ENCODE results near the gene TNNI2. TPM values are rescaled to one million over a fixed set of nuclear protein-coding genes. Genes with fewer than 3 reads are reported as not detected.
"Not testable (repeated sequence)": the region's sequence is repeated elsewhere in the genome, so short reads cannot be mapped to it uniquely, and the experiment has no call there.

The TNNI2 gene
- 1 to 10 TPM in 1 of 3 donors, under 1 TPM in 1, not detected in 1; 0.32 to 6.6 TPM for polyA plus RNA-seq (ENCODE audit: insufficient read length in 3 of 3)
- long read RNA-seq, donor 1 = 0 reads
- long read RNA-seq, donor 2 = 0 reads
- long read RNA-seq, donor 3 = 0 reads
- long read RNA-seq, donor 4 = 0 reads
- long read RNA-seq, donor 5 = 0 reads
- long read RNA-seq, donor 6 = 0 reads
- long read RNA-seq, donor 7 = 0 reads
- long read RNA-seq, donor 8 = 0 reads
- long read RNA-seq, donor 9 = 0 reads
- long read RNA-seq, donor 10 = 0 reads
- long read RNA-seq, donor 11 = 0 reads
- long read RNA-seq, donor 12 = 0 reads
- long read RNA-seq, donor 13 = 0 reads
- long read RNA-seq, donor 14 = 0 reads
- long read RNA-seq, donor 15 = 0 reads
- long read RNA-seq, donor 16 = 0 reads

DNA sequence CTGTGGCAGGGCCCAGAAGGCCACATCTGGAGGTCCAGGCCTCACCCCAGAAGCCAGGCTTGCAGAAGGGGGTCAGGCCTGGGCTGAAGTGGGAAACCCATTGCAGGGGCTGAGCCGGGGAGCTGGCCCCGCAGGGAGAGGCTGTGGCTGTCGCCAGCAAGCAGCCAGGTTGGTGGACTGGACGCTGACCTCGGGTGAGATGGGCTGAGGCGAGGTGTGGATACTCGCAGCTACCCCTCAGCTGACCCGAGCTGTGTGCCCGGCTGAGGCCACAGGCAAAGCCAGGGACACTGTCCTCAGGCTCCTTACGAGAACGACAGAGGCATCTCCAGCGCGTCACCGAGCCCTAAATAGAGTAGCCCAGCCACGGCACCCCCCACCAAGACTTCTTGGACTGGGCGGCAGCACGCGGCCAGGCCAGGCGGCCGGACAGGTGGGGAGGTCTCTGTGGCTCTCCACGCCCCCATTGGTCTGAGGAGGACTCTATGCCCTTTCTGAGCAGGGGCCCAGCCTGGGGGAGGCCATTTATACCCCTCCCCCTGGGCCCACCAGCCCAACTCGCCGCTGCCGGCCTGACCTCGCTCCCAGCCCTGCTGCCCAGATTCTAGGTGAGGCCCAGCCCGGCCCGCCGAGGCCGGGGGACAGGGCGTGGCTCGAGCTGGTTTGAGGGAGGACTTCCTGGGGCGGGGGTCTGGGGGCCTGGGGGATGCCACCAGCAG is at the start of gene TNNI2:
TNNI2 (plus strand) TSS at position 556 of the 719 bp plus-strand sequence. CDS start 716 bp downstream, outside the sequence.
- DNase-seq = no peak

DNA sequence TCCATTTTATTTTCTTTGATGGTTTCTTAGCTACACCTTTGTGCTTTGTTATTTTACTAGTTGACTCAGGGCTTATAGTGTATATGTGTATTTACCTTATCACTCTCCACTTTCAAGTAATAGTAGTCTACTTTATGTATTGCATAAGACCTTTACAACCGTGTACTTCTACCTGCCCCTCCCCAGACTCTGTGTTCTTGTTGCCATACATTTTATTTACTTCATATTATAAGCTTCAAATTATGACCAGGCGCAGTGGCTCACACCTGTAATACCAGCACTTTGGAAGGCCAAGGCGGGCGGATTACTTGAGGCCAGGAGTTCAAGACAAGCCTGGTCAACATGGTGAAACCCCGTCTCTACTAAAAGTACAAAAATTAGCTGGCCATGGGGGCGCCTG is 46.9 kb upstream of the TNNI2 start:
- DNase-seq = no peak

DNA sequence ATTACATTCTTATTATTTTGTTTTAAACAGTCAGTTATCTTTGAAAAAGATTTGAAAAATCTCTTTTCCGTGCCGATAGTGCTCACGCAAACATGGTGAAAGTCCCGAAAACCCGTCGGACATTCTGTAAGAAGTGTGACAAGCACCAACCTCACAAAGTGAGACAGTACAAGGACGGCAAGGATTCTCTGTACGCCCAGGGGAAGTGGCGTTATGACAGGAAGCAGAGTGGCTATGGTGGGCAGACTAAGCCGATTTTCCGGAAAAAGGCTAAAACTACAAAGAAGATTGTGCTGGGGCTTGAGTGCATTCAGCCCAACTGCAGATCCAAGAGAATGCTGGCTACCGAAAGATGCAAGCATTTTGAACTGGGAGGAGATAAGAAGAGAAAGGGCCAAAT is 46.3 kb upstream of the TNNI2 start:
- no peak for DNase-seq

DNA sequence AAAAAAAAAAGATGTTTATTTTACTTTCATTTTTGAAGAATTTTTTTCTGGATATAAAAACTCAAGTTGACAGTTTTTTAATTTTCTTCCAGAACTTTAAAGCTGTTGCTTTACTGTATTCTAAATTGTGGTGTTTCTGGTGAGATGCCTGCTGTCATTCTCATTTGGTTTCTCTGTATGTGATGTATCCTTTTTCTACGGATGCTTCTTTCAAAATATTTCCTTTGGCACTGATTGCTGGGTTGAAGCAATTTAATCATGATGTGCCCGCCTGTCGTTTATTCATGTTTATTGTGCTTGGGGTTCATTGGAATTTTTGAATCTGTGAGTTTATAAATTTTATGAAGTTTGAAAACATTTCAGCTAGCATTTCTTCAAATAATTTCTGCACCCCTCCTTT is 45.7 kb upstream of the TNNI2 start:
- no peak for DNase-seq

DNA sequence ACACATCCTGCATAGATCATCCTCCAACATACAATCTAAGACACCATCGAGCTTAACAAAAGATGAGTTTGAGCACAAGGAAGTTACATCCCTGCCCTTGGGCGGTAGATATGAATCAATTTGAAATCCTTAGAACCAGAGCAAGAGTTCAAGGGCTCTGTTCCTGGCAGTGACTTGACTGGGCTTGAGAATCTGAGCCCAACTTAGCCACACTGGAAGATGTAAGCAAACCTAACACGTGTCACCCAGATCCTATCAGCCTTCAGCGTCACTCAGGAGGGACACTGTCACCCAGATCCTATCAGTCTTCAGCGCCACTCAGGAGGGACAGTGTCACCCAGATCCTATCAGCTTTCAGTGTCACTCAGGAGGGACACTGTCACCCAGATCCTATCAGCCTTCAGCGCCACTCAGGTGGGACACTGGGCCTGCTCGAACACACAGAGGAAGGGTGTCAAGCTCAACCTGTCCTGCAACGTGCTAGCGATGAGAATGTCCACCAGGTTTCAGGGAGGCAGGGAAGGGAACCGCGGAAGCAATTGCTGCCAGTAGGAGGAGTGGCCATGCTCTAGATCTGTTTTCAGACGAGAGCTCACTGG is 42.3 kb upstream of the TNNI2 start:
- DNase-seq = no peak

DNA sequence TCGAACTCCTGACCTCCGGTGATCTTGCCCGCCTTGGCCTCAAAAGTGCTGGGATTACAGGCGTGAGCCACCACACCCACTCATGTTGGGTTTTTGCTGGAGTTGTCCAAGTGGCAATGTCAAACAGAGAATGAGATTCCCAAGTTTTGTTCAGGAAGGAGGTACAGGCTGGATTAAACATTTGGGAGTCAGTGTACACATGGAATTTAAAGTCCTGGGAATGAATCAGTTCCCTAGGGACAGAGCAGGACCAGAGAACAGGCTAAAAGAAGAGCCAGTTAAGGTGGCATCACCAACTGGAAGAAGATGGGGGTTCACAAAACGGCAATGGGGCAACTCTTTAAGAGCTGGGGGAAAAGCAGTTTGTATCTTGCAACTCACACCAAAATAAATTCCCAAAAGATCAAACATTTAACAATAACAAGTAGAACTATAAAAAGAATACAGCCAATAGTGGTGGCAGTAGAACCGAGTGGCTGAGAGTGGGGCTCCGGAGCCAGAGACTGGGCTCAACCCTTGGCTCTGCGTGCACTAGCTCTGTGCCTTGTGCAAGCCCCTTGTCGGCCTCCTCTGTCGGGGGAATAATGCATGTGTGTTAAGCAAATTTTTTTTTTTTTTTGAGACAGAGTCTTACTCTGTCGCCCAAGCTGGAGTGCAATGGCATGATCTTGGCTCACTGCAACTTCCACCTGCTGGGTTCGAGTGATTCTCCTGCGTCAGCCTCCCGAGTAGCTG is 41.2 kb upstream of the TNNI2 start:
- no peak for DNase-seq

DNA sequence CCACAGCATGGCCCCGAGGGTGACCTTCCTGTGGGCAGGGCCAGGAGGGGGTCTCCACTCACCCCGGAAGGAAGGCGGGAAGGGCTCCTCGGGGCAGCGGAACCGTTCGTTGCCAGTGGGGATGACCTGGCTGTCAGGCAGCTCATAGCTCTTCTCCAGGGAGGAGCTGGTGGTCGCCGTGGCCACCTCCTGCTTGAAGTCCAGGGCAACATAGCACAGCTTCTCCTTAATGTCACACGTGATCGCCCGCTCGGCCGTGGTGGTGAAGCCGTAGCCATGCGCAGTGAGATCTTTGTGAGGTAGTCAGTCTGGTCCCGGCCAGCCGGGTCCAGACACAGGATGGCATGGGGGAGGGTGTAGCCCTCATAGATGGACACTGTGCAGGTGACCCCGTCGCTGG is 35.5 kb upstream of the TNNI2 start:
- no peak for DNase-seq

DNA sequence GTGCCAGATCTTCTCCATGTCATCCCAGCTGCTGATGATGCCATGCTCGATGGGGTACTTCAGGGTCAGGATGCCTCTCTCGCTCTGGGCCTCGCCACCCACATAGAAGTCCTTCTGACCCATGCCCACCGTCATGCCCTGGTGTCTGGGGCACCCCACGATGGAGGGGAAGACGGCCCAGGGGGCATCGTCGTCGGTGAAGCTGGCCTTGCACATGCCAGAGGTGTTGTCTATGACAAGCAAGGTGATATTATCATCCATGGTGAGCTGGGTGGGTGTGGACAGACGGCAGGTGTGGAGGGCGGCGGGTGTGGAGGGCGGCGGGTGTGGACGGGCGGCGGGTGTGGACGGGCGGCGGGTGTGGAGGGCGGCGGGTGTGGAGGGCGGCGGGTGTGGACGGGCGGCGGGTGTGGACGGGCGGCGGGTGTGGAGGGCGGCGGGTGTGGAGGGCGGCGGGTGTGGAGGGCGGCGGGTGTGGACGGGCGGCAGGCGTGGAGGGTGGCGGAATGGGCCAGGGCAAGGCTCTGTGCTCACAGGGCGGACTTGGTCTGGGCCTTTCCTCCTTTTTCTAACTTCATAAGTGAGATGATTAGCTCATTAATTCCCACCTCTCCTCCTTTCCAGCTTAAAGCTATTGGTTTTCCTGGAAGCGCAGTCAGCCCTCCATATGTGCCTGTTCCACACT is 34.8 kb upstream of the TNNI2 start:
- not testable (repeated sequence) for DNase-seq

DNA sequence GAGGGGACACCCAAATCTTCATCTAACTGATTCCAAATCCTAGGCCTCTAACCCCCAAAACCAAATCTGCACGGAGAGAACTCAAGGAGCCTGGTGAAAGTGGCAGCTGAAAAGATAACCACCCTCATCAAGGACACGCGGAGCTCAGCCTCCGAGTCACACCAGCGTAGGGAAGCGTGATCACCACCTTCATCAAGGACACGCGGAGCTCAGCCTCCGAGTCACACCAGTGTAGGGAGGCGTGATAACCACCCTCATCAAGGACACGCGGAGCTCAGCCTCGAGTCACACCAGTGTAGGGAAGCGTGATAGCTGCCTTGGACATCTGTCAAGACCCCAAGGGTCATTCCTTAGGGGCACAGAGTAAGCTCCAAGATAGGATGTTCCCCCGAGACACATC is 33.3 kb upstream of the TNNI2 start:
- DNase-seq = no peak

DNA sequence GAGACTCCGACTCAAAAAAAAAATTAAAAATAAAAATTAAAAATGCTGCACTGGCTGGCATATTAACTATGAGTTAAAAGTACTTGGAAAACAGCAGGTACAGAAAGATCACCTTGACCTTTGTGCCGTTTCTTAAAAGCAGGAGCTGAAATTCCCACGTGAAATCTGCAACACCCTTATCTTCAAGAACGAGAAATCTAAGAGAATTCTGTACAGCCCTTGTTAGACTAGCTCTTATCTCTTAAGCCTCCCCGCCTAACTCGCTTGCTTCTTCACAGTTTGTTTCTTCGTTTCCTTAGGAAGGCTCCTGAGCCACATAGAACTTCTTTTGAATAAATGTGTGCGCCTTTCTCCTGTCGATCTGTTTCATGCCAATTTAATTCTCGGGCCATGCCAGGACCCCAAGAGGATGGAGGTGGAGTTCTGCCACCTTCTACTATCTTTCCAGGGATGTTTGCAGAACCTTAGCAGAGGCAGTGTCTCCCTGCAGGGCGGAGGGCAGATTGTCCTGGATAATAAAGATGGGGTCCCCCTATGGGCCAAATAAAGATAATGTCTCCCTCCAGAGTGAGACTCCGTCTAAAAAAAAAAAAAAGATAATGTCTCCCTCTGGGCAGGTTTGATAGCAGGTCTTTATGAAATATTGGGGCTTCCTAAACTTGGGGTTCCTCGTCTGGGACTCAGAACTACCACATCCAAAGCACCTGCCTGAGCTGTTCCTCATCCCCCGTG is 31.4 kb upstream of the TNNI2 start:
- no peak for DNase-seq

DNA sequence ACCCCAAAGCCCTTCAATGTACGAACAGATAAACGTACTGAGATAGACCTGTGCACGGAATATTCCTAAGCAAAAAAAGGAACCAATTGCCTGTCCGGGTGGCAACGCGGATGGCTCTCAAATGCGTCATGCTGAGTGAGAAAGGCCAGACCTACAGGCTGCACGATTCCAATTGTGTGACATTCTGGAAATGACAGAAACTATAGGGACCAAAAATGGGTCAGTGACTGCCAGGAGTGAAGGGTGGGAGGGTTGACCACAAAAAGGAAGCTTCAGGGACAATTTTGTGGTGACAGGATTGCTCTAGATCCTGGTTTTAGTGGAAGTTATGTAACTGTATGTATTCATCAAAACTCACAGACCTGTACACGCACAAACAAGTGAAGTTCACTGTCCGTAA is 28.0 kb upstream of the TNNI2 start:
- no peak for DNase-seq

DNA sequence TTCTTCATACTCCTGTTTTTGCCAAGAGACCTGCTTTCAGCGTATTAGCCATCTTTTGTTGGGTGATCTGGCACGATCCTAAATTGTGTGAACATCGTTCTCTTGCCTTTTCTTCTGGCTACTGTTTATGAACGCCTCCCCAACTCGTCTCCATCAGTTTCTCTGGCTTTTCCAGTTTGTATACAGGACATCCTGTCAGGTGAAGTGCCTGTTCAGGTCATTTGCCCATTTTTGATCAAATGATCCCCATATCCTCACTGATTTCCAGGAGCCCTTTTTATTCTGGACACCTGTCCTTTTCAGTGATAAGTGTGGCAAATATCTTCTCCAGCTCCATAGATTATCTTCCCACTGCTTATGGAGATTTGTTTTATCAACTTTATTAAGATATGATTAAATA is 26.5 kb upstream of the TNNI2 start:
- no peak for DNase-seq

DNA sequence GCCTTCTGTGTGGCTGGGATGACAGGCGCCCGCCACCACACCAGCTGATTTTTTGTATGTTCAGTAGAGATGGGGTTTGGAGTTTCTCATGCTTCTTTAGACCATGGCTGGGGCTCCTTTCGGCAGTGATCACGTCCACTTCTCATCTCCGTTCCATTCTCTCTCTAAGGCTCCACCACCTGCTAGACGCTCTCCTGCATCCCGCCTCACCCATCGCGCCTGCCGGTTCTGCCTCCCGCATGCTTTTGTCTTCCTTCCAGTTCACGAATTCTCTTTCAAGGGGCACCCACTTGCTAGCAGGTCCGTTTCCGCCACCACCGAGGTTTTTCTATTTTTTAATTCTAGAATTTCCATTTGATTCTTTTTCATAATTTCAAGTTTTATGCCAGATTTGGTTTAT is 26.0 kb upstream of the TNNI2 start:
- DNase-seq = no peak

DNA sequence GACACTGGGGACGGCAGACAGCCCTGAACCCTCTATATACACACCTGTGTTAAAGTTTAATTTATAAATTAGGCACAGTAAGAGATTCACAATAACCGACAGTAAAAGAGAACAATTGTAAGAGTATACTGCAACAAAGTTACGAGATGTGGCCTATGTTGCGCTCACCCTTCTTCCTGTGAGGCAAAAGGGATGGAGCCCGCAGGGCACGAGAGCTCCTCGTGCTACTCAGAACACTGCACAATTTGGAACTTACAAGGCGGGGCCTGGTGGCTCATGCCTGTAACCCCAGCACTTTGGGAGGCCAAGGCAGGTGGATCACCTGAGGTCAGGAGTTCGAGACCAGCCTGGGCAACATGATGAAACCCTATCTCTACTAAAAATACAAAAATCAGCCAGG is 25.4 kb upstream of the TNNI2 start:
- DNase-seq = not testable (repeated sequence)

DNA sequence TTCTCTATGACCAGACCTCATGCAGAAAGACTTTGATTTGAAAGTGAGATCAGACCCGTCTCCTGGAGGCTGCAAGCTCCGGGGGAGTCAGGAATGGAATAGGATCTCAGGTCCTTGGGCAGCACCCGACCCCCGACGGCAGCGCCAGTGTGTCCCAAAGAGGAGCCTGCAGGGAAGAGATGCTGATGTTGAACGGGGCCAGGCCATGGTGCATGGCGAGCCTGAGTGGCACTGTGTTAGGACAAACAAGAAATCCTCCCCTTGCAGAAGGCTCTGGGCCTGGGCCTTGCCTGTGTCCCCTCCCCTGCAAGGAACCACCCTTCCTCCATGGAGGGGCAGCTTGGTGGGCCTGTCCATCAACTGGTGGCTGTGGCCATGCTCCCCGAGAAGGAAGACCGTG is 24.1 kb upstream of the TNNI2 start:
- no peak for DNase-seq

DNA sequence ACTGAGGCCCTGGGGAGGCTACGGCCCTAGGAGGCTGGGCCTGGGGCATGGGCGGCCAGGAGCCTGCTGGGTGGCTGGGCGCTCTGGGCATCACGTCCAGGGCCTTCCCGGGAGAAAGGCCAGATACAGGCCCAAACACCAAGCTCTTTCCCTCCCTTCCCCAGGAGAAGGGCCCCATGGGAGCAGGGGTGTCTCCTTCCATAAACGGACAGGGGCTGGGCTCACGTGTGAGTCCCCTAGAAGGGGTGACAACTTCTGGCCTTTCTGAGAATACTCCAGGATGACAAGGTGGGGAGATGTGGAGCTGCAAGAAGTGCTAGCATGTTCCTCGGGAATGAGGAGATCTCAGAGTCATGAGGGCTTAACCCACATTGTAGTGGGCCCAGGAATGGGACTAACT is 23.5 kb upstream of the TNNI2 start:
- no peak for DNase-seq

DNA sequence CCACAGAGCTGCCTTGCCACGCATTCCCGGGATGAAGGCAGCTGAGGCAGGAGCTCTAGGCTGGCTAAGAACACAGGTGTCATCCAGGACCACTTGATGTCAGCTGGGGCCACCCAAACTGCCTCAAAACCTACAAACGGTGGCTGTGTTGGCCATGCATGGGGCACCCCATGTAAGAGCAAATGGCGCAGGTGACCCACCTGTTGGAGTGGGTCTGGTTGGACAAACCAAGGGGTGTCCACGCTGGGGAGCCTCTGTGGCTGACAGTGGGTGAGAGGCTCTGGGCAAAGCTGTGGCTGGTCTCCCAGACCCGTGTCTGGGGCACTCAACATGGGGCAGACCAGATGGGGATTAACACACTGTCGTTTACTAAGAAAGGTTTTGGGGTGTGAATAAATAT is 23.0 kb upstream of the TNNI2 start:
- no peak for DNase-seq

DNA sequence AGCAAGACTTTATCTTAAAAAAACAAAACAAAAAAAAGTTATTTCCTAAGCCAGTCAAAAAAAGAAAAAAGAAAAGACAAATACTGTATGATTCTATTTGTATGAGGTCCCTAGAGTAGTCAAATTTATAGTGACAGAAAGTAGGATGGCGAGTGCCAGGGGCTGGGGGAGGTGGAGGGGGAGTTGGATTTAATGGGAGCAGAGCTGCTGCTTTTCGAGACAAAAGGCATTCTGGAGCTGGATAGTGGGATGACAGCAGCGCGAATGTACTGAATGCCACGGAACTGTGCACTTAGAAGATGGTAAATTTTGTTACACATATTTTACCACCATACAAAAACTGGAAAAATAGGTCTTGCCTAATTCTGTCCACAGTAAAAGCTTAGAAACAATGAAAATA is 21.8 kb upstream of the TNNI2 start:
- no peak for DNase-seq

DNA sequence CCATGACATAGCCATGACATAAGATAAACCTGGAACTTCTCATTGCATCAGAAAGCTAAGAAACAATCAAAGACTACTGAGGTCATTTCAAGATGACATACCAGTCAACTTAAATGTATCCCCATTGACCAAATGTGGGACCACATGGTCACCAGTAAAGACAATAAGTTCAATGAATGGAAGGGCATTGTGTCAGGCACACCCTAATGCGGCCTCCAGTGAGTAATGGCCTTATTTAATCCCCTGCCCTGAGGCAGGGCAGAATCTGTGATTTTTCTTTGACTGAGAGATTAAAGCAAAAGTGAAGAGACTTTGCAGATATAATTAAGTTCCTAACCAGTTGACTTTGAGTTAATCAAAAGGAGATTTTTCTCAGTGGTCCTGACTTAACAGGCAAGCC is 21.3 kb upstream of the TNNI2 start:
- DNase-seq = no peak

DNA sequence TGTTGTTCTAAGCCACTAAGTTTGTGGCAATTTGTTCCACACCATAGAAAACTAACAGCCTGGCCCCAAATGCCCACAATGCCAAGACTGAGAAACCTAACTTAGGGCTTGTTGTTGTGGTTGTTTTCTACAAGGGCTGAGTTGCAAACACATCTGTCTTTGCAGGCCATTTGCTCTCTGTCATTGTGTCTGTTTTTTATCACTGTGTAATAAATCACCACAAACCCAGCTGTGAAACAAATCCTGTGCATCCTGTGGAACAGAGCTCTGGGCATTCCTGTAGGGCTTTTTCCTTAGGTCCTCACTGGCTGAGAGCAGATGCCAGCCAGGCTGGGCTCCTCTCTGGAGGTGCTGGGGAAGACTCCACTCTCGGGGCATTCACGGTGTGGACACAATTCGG is 19.7 kb upstream of the TNNI2 start:
- no peak for DNase-seq
